SK-N-SH (cell line): ENCODE results near the gene TMEM184B. TPM values are rescaled to one million over a fixed set of nuclear protein-coding genes. Genes with fewer than 3 reads are reported as not detected.

Experiments
- CTCF ChIA-PET: fragments of 300-600, 350-600 bp; formaldehyde crosslinking; extraction: SDS; loops from one replicate; lab custom pipeline; 2021; lab: Yijun Ruan, JAX
- POLR2A ChIA-PET: fragments of 350-600 bp; sonication (Branson Sonifier 250); formaldehyde crosslinking; extraction: SDS; loops from one replicate; lab custom pipeline; 2020; ENCODE audit warnings: antibody characterized with exemption, inconsistent platforms; lab: Yijun Ruan, JAX
- DNase-seq: peaks from one replicate; pipeline ENCODE4 v3.0.0; 2012
- H2AFZ ChIP-seq: fragments of 200-600 bp; sonication (generic); 2 replicates; pipeline ENCODE4 v1.8.1; 2016; ENCODE audit warnings: antibody characterized with exemption, mild to moderate bottlenecking, low read depth
- H3F3A ChIP-seq: fragments of 200-600 bp; sonication (generic); replicated peaks from 2 replicates; pipeline ENCODE3; 2016; ENCODE audit warnings: antibody characterized with exemption, mild to moderate bottlenecking; ENCODE audit not compliant: insufficient read depth
- H3K27ac ChIP-seq, 2 experiments: fragments of 200-500 bp in 1 of 2; fragments of 200-600 bp in 1 of 2; sonication (Bioruptor generic) in 1 of 2; sonication (generic), shearing (Covaris generic) in 1 of 2; 2 replicates each; pipeline versions ENCODE4 v1.5.1 to v1.6.1; 2014 to 2016; ENCODE audit warnings: low read depth in 2 of 2, inconsistent platforms in 1 of 2, low read length in 1 of 2, mild to moderate bottlenecking in 1 of 2, mixed read lengths in 1 of 2
- H3K27me3 ChIP-seq: fragments of 200-600 bp; sonication (generic), shearing (Covaris generic); 2 replicates; pipeline ENCODE4 v1.6.1; 2016; ENCODE audit warnings: mixed run types; ENCODE audit not compliant: insufficient read depth
- H3K36me3 ChIP-seq, 2 experiments: fragments of 200-500 bp in 1 of 2; fragments of 200-600 bp in 1 of 2; sonication (Bioruptor generic) in 1 of 2; sonication (generic) in 1 of 2; replicated peaks in 1 of 2; 2 replicates each; pipeline versions ENCODE3 to v1.5.1; 2014 to 2016; ENCODE audit warnings: low read length in 1 of 2, mild to moderate bottlenecking in 1 of 2; ENCODE audit not compliant: insufficient read depth in 2 of 2, control insufficient read depth in 1 of 2
- H3K4me1 ChIP-seq, 2 experiments: fragments of 200-500 bp in 1 of 2; fragments of 200-600 bp in 1 of 2; sonication (Bioruptor generic) in 1 of 2; sonication (generic), shearing (Covaris generic) in 1 of 2; 2 replicates each; pipeline versions ENCODE4 v1.5.1 to v1.6.1; 2014 to 2016; ENCODE audit warnings: low read depth in 1 of 2, low read length in 1 of 2, mixed run types in 1 of 2; ENCODE audit not compliant: insufficient read depth in 2 of 2, control insufficient read depth in 1 of 2
- H3K4me2 ChIP-seq: fragments of 200-600 bp; sonication (generic), shearing (Covaris generic); 2 replicates; pipeline ENCODE4 v1.6.1; 2017; ENCODE audit warnings: mixed run types
- H3K4me3 ChIP-seq, 2 experiments: fragments of 200-500 bp in 1 of 2; fragments of 200-600 bp in 1 of 2; sonication (Bioruptor generic) in 1 of 2; sonication (generic), shearing (Covaris generic) in 1 of 2; 2 replicates each; pipeline versions ENCODE4 v1.5.1 to v1.8.1; 2014 to 2016; ENCODE audit warnings: low read depth in 2 of 2, inconsistent platforms in 1 of 2, low read length in 1 of 2, mild to moderate bottlenecking in 1 of 2, mixed read lengths in 1 of 2, moderate library complexity in 1 of 2
- H3K79me2 ChIP-seq: fragments of 200-600 bp; sonication (generic); 2 replicates; pipeline ENCODE4 v1.8.1; 2017; ENCODE audit warnings: mild to moderate bottlenecking; ENCODE audit not compliant: insufficient read depth
- H3K9ac ChIP-seq: fragments of 200-600 bp; sonication (generic); 2 replicates; pipeline ENCODE4 v1.6.1; 2017; ENCODE audit warnings: mixed run types
- H3K9me2 ChIP-seq: fragments of 200-600 bp; sonication (generic); 2 replicates; pipeline ENCODE4 v1.6.1; 2017; ENCODE audit warnings: mixed run types
- H3K9me3 ChIP-seq: fragments of 200-600 bp; sonication (generic); 2 replicates; pipeline ENCODE4 v1.6.1; 2017; ENCODE audit warnings: mixed run types, mild to moderate bottlenecking, moderate library complexity
- H4K20me1 ChIP-seq: fragments of 200-600 bp; sonication (generic); 2 replicates; pipeline ENCODE4 v1.6.1; 2017; ENCODE audit warnings: mild to moderate bottlenecking, mixed run types; ENCODE audit not compliant: insufficient read depth
- CHD2 ChIP-seq: fragments of 150-350 bp; IDR thresholded peaks from 2 replicates; pipeline ENCODE4 v1.6.1; 2018; ENCODE audit warnings: low read length; ENCODE audit not compliant: partially characterized antibody
- ELF1 ChIP-seq: IDR thresholded peaks from 2 replicates; pipeline ENCODE4 v1.4.0; 2012
- EP300 ChIP-seq, 2 experiments: IDR thresholded peaks; 2 replicates each; pipeline versions ENCODE4 v1.4.0 to v1.6.1; 2012; ENCODE audit warnings: borderline replicate concordance in 1 of 2, low read depth in 1 of 2, low read length in 1 of 2
- EZH2phosphoT487 ChIP-seq: fragments of 200-600 bp; sonication (generic); IDR thresholded peaks from 2 replicates; pipeline ENCODE4 v1.6.1; 2017; ENCODE audit warnings: low read depth, mixed run types, mild to moderate bottlenecking, antibody characterized with exemption, moderate library complexity, borderline replicate concordance
- FOSL2 ChIP-seq: IDR thresholded peaks from 2 replicates; pipeline ENCODE4 v1.4.0; 2012; ENCODE audit warnings: low read depth, mild to moderate bottlenecking, moderate library complexity, borderline replicate concordance
- GATA2 ChIP-seq: sonication (generic); formaldehyde crosslinking; IDR thresholded peaks from 2 replicates; pipeline ENCODE4 v1.5.0; 2020; ENCODE audit warnings: mild to moderate bottlenecking, missing genetic modification reagents
- MXI1 ChIP-seq: IDR thresholded peaks from 2 replicates; pipeline ENCODE4 v1.6.1; 2012; ENCODE audit warnings: mild to moderate bottlenecking, low read depth, low read length, improper control_type of control experiment
- RAD21 ChIP-seq: IDR thresholded peaks from 2 replicates; pipeline ENCODE4 v1.6.1; 2012; ENCODE audit warnings: mild to moderate bottlenecking, low read length
- RCOR1 ChIP-seq: fragments of 150-350 bp; IDR thresholded peaks from 2 replicates; pipeline ENCODE4 v1.6.1; 2017; ENCODE audit warnings: antibody characterized with exemption, low read length
- SIN3A ChIP-seq: IDR thresholded peaks from 2 replicates; pipeline ENCODE4 v1.6.1; 2012; ENCODE audit warnings: low read depth, mild to moderate bottlenecking, low read length, moderate library complexity, borderline replicate concordance
- SMC3 ChIP-seq: IDR thresholded peaks from 2 replicates; pipeline ENCODE4 v1.6.1; 2012; ENCODE audit warnings: low read depth, low read length, improper control_type of control experiment
- TCF12 ChIP-seq: IDR thresholded peaks from 2 replicates; pipeline ENCODE4 v1.4.0; 2012
- TEAD4 ChIP-seq: IDR thresholded peaks from 2 replicates; pipeline ENCODE4 v1.4.0; 2012; ENCODE audit warnings: mild to moderate bottlenecking, borderline replicate concordance; ENCODE audit not compliant: insufficient read depth
- YY1 ChIP-seq: IDR thresholded peaks from 2 replicates; pipeline ENCODE4 v1.4.0; 2012; ENCODE audit warnings: low read depth, mild to moderate bottlenecking
- WGBS: methylation state at CpG from one replicate; pipeline ENCODE4 v1.1.6; 2017; ENCODE audit warnings: low lambda C conversion rate; 5-methylcytosine and 5-hydroxymethylcytosine counted together
- polyA plus RNA-seq, 3 experiments: library from polyadenylated mRNA; depleted of rRNA; stranded (reverse); fragments of >200 nt; gene quantifications; 2 replicates each; pipeline ENCODE4 v1.2.3, GENCODE V29; 2012
- TF ChIP-seq, protein P1 (sequence below): IDR thresholded peaks from 2 replicates; pipeline ENCODE4 v1.4.0; 2012; ENCODE audit warnings: low read depth
- TF ChIP-seq, protein P2 (sequence below): IDR thresholded peaks from 2 replicates; pipeline ENCODE4; 2012
- TF ChIP-seq, protein P3 (sequence below): fragments of 200-600 bp; sonication (generic); IDR thresholded peaks from 2 replicates; pipeline ENCODE4 v1.6.1; 2017; ENCODE audit warnings: antibody characterized with exemption, mild to moderate bottlenecking, moderate library complexity
- TF ChIP-seq, protein P4 (sequence below): IDR thresholded peaks from 2 replicates; pipeline ENCODE4 v1.4.0; 2012; ENCODE audit warnings: low read depth, borderline replicate concordance
- TF ChIP-seq, protein P5 (sequence below): fragments of 150-350 bp; IDR thresholded peaks from 2 replicates; pipeline ENCODE4 v1.6.1; 2017; ENCODE audit warnings: antibody characterized with exemption, low read length, low read depth, borderline replicate concordance

The TMEM184B gene
- polyA plus RNA-seq, 1 of the 3 experiments (the other 2 are of a cell fraction): 25.3 TPM

DNA sequence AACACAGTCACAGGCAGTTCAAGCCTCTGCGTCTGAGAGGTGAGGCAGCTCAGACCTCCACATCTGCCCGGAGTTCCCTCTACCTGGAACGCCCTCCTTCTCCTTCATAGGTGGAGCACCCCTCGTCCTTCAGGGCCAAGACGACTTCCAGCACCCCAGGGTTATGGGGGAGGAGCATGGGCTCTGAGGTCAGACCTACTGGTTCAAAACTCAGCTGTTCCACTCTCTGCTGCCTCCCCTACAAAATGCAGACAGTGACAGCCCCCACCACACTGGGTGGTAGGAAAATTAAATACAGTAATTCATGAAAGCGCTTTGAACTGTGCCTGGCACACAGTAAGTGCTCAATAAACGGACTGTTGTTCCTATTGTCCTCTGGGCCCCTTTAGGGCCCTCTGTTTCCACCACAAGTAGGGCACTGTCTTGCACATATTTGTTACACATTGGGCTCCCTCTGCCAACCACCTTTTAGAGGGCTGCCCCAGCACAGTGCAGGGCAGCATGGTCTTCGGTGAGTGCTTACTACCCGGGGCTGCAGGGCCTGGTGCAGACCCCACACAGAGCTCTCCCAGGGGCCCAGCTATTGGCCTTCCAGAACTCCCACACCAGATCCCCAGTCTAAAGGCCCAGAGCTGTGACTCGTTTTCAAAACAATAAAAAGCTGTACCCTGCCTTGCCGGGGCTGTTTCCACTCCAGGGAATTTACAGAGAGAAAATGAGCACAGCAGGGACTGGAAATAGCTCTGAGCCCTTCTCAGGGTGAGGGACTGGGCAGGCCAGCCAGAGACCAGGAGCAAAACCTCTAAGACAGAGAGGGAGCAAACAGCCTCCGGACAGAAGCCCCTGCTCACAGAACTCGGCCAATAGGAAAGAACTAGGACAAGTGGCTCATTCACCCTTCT, 2.5 kb downstream of the TMEM184B start:
- H3F3A ChIP-seq: no peaks in the 10 kb centered on the region
- peak overlapping the region; percentile 79; the same call in 1 of the 2 replicates for H3K4me2 ChIP-seq
- H3K4me3 ChIP-seq: no peak overlapping the region
- H4K20me1 ChIP-seq: peaks cover 37% of the 10 kb centered on the region
- H3K27ac ChIP-seq: no peak overlapping the region; a peak in 1 of 4 replicates
- WGBS: 85% methylated on average over 4 of the region's 13 CpGs
- H3K36me3 ChIP-seq: no peaks in the 10 kb centered on the region
- no peak for DNase-seq
- no peak overlapping the region for H3K9ac ChIP-seq
- no peak overlapping the region for H2AFZ ChIP-seq
- H3K4me1 ChIP-seq: peaks cover 0 to 14% of the 10 kb centered on the region in 2 experiments; a peak in 1 of 4 replicates
- H3K9me2 ChIP-seq: no peaks in the 10 kb centered on the region
- ChIA-PET CTCF (no interaction called here), POLR2A (no interaction called here)
- H3K9me3 ChIP-seq: no peaks in the 10 kb centered on the region
- peaks cover 73% of the 10 kb centered on the region for H3K79me2 ChIP-seq
- TF ChIP-seq YY1: no peak
- no peak for TF ChIP-seq TCF12
- TF ChIP-seq FOSL2: no peak
- no peak for TF ChIP-seq TEAD4
- TF ChIP-seq, protein P1, sequence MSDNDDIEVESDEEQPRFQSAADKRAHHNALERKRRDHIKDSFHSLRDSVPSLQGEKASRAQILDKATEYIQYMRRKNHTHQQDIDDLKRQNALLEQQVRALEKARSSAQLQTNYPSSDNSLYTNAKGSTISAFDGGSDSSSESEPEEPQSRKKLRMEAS: no peak
- TF ChIP-seq, protein P2, sequence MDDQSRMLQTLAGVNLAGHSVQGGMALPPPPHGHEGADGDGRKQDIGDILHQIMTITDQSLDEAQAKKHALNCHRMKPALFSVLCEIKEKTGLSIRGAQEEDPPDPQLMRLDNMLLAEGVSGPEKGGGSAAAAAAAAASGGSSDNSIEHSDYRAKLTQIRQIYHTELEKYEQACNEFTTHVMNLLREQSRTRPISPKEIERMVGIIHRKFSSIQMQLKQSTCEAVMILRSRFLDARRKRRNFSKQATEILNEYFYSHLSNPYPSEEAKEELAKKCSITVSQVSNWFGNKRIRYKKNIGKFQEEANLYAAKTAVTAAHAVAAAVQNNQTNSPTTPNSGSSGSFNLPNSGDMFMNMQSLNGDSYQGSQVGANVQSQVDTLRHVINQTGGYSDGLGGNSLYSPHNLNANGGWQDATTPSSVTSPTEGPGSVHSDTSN: no peak
- TF ChIP-seq MXI1: no peak
- TF ChIP-seq SMC3: no peak
- TF ChIP-seq EP300 (IDR thresholded peaks at IDR 0.05; ENCODE audit: borderline replicate concordance in 1 of 2, low read depth in 1 of 2, low read length in 1 of 2): no peak
- TF ChIP-seq, protein P3, sequence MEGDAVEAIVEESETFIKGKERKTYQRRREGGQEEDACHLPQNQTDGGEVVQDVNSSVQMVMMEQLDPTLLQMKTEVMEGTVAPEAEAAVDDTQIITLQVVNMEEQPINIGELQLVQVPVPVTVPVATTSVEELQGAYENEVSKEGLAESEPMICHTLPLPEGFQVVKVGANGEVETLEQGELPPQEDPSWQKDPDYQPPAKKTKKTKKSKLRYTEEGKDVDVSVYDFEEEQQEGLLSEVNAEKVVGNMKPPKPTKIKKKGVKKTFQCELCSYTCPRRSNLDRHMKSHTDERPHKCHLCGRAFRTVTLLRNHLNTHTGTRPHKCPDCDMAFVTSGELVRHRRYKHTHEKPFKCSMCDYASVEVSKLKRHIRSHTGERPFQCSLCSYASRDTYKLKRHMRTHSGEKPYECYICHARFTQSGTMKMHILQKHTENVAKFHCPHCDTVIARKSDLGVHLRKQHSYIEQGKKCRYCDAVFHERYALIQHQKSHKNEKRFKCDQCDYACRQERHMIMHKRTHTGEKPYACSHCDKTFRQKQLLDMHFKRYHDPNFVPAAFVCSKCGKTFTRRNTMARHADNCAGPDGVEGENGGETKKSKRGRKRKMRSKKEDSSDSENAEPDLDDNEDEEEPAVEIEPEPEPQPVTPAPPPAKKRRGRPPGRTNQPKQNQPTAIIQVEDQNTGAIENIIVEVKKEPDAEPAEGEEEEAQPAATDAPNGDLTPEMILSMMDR: no peak
- no peak for TF ChIP-seq RCOR1
- TF ChIP-seq SIN3A: no peak
- H3K27me3 ChIP-seq: no peaks in the 10 kb centered on the region

DNA sequence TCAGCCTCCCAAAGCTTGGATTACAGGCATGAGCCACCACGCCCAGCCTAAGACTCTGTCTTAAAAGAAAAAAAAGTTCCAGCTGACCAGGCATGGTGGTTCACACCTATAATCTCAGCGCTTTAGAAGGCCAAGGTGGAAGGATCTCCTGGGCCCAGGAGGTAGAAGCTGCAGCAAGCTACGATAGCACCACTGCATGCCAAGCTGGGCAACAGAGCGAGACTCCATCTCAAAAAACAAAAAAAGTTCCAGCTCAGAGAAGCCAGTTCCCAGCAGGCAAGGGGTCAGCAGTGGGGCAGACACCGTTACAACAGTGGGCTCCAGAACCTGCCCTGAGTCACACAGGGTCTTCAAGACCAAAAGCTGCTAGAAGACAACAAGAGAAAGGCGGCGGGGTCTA, 3.3 kb downstream of the TMEM184B start:
- Histone ChIP-seq H3K27me3 (no peaks in the 10 kb centered on the region), H2AFZ (no peak overlapping the region), H3K9me2 (no peaks in the 10 kb centered on the region), H3K4me1 (peaks cover 0 to 14% of the 10 kb centered on the region in 2 experiments; a peak in 1 of 4 replicates), H3K4me3 (no peak overlapping the region), H3K4me2 (no peak overlapping the region), H3K36me3 (no peaks in the 10 kb centered on the region), H3K79me2 (peaks cover 82% of the 10 kb centered on the region), H3K9me3 (no peaks in the 10 kb centered on the region), H4K20me1 (peaks cover 40% of the 10 kb centered on the region), H3K27ac (no peak overlapping the region), H3F3A (no peaks in the 10 kb centered on the region), H3K9ac (no peak overlapping the region)
- WGBS: 90% methylated on average over 5 of the region's 7 CpGs
- DNase-seq: no peak
- CTCF ChIA-PET: no interaction called here
- POLR2A ChIA-PET: no interaction called here
- TF ChIP-seq EZH2phosphoT487 (no peak), MXI1 (no peak), RAD21 (no peak), CHD2 (no peak), GATA2 (CRISPR knock-in tag) (no peak), TEAD4 (no peak), RCOR1 (no peak), FOSL2 (no peak), ELF1 (no peak)
- TF ChIP-seq, protein P4, sequence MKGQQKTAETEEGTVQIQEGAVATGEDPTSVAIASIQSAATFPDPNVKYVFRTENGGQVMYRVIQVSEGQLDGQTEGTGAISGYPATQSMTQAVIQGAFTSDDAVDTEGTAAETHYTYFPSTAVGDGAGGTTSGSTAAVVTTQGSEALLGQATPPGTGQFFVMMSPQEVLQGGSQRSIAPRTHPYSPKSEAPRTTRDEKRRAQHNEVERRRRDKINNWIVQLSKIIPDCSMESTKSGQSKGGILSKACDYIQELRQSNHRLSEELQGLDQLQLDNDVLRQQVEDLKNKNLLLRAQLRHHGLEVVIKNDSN: no peak
- TF ChIP-seq, protein P3: no peak
- TF ChIP-seq, protein P5, sequence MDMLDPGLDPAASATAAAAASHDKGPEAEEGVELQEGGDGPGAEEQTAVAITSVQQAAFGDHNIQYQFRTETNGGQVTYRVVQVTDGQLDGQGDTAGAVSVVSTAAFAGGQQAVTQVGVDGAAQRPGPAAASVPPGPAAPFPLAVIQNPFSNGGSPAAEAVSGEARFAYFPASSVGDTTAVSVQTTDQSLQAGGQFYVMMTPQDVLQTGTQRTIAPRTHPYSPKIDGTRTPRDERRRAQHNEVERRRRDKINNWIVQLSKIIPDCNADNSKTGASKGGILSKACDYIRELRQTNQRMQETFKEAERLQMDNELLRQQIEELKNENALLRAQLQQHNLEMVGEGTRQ: no peak
